Right kidney (tissue), 9 donors: ENCODE measurements around the gene CAMKV.
"Not testable (repeated sequence)": the region's sequence is repeated elsewhere in the genome, so short reads cannot be mapped to it uniquely, and the experiment has no call there.

ENCODE experiments used
- DNase-seq: peaks from one replicate; pipeline ENCODE4 v3.0.0-alpha.2; 2016
- long read RNA-seq, 8 donors: transcript quantifications; one replicate each; lab custom pipeline, GENCODE V29; 2026

The CAMKV gene
- long read RNA-seq, donor 1 = 0 reads
- long read RNA-seq, donor 2 = 0 reads
- long read RNA-seq, donor 3 = 0 reads
- long read RNA-seq, donor 4 = 0 reads
- long read RNA-seq, donor 5 = 0 reads
- long read RNA-seq, donor 6 = 0 reads
- long read RNA-seq, donor 7 = 0 reads
- long read RNA-seq, donor 8 = 0 reads

GRCh38 chr3:49869525-49870126 is at the start of gene CAMKV:
TSS of gene CAMKV (minus strand) at chr3:49869906. CDS start at chr3:49862388, 7,518 bp downstream.
- no peak for DNase-seq

DNA sequence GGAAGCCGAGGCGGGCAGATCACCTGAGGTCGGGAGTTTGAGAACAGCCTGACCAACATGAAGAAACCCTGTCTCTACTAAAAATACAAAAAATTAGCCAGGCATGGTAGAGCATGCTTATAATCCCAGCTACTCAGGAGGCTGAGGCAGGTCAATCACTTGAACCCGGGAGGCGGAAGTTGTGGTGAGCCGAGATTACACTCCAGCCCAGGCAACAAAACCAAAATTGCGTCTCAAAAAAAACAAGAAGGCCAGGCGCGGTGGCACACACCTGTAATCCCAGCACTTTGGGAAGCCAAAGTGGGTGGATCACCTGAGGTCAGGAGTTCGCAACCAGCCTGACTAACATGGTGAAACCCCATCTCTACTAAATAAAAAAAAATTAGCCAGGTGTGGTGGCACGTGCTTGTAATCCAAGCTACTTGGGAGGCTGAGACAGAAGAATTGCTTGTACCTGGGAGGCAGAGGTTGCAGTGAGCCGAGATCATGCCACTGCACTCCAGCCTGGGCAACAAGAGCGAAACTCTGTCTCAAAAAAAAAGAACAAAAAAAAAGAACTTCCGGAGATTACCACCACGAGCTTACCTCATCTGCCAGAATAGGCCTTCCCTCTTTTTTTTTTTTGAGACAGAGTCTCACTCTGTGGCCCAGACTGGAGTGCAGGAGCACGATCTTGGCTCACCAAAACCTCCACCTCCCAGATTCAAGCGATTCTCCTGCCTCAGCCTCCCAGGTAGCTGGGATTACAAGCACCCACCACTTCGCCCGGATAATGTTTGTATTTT is 48.3 kb upstream of the CAMKV start:
- DNase-seq = not testable (repeated sequence)

- DNase-seq = no peak
These were observed 47.0 kb upstream of the CAMKV start for GRCh38 chr3:49916686-49917085.

- no peak for DNase-seq
These were observed 45.2 kb upstream of the CAMKV start for GRCh38 chr3:49914906-49915305.

- no peak for DNase-seq
These were observed 43.2 kb upstream of the CAMKV start for GRCh38 chr3:49912881-49913281.

DNA sequence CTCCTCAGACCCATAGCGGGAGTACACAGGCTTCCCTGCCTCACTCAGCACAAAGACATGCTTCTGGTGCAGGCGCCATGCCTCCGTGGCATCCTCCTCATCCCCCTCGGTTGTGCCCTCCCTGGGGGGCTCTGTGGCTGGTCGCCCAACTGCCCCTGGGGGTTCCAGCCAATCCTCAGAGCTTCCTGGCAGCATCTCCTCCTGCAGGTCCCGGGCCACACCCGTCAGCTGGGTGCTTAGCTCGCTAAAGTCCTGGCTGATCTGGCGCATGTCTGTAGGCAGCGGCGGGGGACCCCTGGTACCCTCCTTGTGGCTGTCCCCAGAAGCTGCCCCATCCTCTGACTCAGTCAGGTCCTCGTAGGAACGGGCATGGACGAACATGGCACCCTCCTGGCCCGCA is 41.9 kb upstream of the CAMKV start:
- DNase-seq = no peak

DNA sequence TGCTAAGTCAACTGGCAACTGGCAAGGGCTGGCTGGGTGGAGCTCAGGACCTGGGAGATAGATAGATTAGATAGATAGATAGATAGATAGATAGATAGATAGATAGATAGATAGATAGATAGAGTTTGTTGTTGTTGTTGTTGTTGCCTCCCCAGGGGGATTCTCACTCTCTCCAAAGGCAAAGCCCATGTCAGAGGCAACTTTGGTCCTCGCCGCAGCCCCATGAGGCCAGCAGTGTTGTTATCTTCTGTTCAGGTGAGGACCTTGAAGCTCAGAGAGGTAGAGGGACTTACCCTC is 41.4 kb upstream of the CAMKV start:
- no peak for DNase-seq

- DNase-seq = peak; percentile 61
These were observed 40.9 kb upstream of the CAMKV start for GRCh38 chr3:49910409-49911123.

- DNase-seq = no peak
These were observed 38.9 kb upstream of the CAMKV start for GRCh38 chr3:49908373-49909199.

DNA sequence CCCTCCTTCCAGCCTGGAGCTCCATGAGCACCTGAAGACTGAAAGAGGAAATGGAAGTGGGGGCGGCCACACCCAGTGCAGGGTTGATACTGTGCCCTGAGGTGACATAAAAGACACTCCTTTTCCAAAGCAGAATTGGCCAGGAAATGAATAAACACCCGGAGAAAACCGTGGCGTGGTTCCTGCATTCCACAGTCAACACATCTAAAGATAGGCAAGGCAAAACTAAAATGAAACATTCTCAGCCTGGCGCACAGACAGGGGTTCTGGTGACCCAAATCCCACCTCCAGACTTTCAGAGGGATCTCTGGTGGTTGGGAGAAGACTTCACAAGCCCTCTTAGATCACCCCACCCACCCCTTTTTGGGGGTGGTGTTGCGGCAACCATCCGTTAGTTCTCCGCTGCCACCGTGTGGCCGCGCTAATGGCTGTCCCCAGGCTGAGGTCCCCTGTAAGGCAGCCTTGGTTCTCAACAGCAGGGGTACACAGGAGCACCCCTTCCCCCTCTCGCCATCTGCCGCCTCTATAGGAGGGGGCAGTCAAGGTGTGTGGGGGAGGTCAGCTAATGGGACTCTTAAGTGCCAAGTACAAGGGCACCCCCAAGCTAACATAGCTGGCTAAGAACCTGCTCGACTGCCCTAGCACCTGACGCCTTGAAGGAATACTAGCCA is 36.5 kb upstream of the CAMKV start:
- peak; percentile 47 for DNase-seq

DNA sequence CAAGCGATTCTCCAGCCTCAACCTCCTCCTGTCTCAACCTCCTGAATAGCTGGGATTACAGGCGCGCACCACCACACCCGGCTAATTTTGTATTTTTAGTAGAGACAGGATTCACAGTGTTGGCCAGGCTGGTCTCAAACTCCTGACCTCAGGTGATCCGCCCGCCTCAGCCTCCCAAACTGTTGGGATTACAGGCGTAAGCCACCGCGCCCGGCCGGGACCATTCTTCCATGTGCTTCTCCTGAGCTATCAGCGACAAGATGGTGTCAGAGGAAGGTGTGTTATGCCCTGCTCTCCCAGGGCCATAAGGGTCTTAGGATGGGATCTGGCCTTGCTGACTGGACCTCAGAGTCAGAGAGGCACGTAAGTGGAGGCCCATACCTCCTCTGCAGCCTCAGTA is 34.7 kb upstream of the CAMKV start:
- DNase-seq = not testable (repeated sequence)

DNA sequence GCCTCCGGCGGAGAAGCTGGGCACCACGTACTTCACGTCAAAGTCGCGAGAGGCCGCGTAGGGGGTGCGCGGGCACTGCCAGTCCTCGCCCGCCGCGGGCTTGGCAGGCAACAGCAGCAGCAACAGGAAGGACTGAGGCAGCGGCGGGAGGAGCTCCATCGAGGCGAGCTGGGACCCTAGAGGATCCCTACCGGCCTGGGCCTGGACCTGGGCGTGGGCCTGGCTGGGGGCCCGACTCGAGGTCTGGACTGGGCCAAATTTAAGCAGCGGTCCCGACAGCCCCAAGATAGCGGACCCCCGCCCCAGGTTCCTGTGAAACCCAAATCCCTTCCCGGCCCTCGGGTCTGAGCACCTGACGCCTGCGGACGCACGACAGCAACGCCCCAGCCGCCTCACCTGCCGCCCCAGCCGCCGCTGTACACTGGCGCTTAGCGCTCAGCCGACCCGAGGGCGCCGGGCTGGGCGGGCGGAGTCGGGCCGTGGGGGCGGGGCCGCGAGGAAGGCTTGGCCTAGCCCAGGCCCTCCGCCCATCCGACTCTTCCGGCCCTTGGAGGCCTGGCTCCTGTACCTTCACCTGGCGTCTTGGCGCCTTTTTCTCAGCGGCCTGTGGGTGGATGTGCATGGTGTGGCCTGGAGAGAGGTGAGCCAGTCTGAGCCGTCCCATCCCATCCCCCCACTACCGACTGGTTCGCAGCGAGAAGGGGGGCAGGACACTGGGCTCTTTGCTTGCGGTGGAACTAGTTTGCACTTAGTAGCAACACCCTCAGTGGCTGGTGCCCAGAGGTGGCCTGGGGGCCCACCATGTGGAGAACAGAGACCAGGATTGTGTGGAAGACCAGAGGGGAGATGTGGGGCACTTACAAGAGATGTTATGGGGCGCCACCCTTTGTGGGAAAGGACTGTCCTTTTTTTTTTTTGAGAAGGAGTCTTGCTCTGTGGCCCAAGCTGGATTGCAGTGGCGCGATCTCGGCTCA is 34.0 kb upstream of the CAMKV start, which contains the start of gene MST1R:
MST1R (minus strand) TSS at position 423 of the 974 bp plus-strand sequence; CDS start at position 159, 264 bp downstream.
- DNase-seq = peak; percentile 66

DNA sequence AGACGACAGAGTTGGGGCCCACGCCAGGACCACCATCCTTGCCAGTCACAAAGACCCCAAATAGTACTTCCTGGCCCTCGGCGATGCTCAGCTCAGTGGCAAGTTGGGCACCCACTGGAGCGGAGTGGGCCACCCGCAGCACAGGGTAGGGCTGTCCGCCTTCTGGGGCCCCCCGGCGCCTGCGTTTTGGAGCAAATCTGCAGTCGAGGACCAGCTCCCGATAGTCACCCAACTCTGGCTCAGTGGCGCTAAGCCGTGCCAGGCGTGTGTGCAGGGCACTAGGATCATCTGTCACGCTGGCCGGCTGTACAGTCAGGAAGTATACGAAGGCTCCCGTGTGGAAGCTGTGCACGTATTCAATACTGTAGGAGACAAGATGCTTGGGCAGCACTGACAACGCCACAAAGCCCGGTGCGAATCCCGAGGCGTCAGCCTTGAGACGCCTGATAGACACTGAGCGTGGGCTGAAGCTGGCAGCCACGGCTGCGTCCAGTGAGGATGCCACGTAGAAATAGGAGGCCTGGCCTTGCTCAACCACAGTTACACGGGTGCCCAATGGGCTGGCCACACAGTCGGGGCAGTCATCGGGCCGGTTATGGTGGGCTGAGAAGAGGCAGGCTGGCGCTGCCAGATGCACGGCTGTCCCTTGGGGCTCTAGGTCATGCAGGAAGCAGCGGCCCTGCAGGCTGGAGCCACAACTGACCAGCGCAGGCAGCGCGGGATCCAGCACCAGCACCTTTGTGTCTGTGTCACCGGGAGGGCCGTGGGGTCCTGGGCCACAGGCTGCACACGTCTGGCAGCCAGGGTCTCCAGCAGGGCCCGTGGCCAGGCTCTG is 33.0 kb upstream of the CAMKV start:
- DNase-seq = no peak

DNA sequence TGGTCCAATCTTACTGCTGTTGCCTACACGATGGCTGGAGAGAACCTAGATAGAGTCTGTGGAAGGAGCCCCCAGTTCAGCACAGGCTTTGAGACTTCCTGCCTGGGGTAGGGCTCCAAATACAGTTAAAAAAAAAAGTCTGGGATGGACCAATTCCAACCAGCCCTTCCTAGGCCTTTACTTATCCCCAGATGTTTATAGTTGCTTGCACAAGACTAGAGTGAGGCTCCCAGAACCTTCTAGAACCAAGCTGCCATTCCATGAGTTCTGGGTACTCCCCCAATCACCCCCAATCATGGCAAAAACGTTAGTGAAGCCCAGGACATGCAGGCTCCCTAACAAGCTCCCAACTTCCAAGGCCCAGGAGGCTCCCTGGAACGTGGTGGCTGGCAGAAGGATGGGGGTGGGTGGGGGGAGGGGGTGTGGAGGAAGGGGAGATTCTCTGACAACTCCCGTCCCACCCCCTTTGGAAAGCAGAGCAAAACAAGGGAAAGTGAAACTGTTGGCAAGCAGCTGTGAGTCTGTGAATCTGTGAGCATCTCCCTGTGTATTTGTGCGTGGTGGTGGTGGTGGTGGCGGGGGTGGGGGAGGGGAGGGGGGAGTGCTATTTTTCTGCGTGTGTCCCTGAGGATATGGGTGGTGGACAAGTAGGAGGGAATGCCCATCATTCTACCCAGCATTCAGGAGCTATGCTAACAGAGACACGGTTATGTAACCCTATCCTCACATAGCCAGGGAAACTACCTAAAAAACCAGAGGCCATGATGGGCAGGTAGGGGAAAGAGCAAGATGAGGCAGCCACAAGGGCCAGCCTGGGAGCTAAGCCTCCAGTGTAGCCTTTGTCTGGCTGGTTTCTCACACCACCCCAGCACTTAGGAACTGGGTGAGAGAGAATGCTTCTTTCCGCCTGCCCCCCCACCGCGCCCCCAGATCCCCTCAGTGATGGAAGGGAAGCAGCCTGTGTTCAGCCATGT is 31.9 kb upstream of the CAMKV start:
- DNase-seq = no peak

DNA sequence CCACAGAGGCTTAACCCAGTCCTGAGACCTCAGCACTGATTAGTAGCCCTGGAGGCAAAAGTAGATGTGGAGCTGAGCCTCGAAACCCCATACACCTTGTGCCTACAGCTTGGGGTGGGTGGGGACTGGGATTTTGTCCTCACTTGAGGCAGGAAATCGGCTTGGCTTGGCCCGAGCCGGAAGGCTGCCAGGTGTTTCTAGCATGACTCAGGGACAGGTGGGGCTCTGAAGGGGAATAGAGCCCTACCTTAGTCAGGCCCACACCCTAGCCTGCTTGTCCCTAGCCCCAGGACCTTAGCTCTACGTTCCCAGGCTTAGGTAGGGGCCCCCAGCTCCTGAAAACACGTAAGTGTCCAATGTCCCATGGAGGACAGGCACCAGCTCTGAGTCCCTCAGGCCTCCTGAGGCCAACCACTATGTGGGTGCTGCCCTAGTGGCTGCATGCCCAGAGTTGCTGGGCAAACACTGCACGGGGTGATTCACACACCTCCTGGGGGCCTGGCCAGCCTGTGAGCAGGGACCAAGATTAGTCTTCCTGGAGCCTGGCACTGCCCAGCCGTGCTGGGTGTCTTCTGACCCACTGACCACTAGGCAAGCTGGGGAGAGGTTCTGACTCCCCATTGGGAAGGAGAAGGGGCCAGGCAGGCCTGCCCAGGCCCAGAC is 30.9 kb upstream of the CAMKV start:
- no peak for DNase-seq

DNA sequence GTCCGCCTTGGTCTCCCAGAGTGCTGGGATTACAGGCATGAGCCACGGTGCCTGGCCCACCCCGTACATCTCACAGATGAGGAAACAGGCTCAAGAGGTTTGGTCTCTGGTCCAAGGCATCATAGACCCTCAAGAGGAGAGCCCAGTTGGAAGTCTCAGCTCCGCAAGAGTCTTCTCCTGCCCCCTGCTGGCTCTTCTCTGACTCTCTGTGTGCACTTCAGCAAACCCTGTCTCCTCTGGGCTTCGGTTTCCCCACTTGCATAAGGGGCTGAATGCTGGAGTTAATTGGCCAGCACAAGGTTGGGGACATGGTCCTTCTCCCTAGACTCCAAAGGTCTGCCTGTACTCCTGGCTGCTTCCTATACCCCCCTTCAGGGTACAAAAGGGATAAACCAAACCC is 30.1 kb upstream of the CAMKV start:
- DNase-seq = no peak

DNA sequence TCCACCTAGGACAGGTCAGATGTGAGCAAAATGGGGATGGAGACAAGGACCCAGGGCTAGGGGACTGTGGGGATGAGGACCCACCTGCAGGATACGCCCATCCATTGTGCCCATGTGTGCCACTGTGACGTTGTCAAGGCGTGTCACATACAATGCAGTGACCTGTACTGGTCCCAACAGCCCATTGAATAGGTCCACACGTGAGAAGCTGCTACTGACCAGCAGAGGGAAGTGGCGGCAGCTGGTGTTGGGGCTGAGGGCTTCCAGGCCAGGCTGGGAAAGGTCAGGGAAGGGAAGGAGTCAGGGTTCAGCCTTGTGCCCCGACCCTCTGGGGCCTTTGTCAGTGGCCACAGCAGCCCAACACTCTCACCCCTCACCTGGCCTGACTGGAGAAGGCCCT is 29.3 kb upstream of the CAMKV start:
- no peak for DNase-seq

DNA sequence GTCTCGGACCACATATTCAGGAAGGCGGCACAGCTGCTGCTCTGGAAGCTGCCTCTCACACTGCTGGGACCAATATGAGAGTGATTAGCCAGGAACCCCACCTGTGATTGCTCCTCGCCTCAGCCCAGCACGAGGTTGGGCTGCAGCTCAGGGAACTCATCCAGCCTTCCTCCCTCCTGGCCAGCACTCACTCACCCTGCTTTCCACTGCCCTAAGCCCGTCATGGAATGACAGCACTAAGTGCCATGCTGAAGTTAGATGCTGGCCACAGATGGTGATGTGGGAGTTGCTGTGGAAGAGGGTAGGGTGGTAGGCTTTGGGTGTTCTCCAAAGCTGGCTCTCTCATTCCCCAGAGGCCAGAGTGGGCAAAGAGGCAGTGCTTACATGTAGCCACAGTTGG is 26.6 kb upstream of the CAMKV start:
- no peak for DNase-seq
